Esophagus mucosa (tissue), 1 donor: ENCODE measurements around the gene ATP5PF. TPM values are rescaled to one million over a fixed set of nuclear protein-coding genes. Genes with fewer than 3 reads are reported as not detected.
"Not testable (repeated sequence)": the region's sequence is repeated elsewhere in the genome, so short reads cannot be mapped to it uniquely, and the experiment has no call there.

ENCODE experiments used
- ATAC-seq: fragments of 200-7000 bp; cut with Tn5 transposase; one replicate; pipeline ENCODE4 v1.9.1; 2020
- total RNA-seq: library from RNA; stranded (reverse); gene quantifications from one replicate; pipeline ENCODE4 v1.2.4, GENCODE V29; 2023
- donor health status: DM: yes; HTN: yes; CAD: no.

Gene ATP5PF, protein sequence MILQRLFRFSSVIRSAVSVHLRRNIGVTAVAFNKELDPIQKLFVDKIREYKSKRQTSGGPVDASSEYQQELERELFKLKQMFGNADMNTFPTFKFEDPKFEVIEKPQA
- 121 TPM for total RNA-seq

DNA sequence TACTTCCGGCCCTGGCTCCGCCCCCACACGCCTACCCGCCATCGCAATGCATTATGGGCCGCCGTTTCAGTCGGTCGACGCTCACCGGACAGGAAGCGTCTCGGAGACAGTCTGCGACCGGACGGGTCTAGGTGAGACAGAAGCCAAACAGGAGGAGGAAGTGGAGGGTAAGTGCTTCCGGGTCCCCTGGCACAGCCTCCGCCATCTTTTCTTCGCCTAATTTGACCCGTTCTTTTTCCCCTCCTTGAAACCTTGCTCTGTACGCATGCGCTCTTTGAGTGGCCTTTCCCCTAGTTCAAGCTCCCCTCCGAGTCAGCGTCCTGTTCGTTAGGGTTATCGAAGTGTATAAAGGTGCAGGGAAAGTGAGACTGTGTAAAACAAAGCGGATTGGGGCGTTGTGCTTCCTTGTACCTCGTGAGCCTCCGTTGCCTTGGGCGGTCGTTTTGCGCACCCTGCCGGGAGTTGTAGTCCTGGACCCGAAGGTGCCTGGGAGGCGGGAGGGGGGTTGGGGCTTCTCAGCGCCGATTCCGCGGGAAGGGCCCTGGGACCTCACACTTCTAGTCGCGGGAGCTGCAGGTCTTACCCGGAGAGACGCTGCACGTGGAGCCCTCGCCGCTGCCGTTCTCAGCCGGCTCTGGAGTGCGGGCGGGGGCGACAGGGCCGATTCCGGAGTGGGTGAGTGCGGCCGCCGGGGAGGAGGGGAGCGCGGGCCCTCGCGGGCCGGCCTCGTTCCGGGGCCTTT lies at the start of gene ATP5PF, which contains the start of gene GABPA:
ATP5PF (minus strand) TSS at position 1 of the 742 bp plus-strand sequence. CDS start 5,110 bp downstream, outside the sequence.
GABPA (plus strand) TSS at position 69 of the 742 bp plus-strand sequence. CDS start 6,627 bp downstream, outside the sequence.
- ATAC-seq: peak; percentile 99

DNA sequence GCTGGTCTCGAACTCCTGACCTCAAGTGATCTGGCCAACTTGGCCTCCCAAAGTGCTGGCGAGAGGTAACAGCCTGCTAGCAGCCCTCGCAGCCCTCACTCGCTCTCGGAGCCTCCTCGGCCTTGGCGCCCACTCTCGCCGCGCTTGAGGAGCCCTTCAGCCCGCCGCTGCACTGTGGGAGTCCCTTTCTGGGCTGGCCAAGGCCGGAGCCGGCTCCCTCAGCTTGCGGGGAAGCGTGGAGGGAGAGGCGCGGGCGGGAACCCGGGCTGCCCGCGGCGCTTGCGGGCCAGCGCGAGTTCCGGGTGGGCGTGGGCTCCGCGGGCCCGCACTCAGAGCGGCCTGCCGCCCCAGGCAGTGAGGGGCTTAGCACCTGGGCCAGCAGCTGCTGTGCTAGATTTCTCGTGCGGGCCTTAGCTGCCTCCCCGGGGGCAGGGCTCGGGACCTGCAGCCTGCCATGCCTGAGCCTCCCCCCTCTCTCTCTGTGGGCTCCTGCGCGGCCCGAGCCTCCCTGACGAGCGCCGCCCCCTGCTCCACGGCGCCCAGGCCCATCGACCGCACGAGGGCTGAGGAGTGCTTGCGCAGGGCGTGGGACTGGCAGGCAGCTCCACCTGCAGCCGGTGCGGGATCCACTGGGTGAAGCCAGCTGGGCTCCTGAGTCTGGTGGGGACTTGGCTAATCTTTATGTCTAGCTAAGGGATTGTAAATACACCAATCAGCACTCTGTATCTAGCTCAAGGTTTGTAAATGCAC lies 43.6 kb upstream of the ATP5PF start:
- not testable (repeated sequence) for ATAC-seq

DNA sequence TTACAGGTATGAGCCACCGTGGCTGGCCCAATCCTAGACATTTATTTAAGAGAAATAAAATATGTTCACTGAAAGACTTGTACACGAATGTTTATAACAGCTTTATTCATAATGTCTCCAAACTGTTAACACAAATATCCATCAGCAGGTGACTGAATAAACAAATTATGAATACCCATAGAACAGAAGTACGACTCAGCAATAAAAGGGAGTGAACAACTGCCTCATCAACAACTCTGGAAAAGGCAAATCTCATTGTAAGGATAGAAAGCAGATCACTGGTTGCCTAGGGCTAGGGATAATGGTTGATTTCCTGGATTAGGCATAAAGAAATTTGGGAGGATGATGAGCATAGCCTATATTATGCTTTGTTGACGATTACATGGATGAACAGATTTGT lies 41.7 kb upstream of the ATP5PF start:
- no peak for ATAC-seq

DNA sequence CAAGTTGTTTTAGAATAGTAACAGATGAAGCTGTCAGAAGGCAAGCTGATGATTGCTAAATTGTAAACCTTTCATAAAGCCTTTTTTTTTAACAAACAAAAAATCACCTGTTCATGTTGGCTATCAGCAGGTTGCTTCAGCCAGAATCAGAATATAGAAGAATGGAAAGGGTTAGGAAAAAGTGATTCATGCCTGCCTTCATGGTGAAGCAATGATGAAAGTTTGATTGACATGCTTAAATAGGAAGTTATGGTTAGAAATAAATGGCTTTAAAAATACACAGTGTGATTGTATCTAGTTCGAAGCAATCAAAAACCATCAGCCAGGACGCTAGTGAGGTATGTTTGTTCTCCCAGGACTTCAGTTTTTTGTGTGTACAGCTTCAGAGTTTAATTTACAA lies 38.0 kb upstream of the ATP5PF start:
- ATAC-seq: no peak

DNA sequence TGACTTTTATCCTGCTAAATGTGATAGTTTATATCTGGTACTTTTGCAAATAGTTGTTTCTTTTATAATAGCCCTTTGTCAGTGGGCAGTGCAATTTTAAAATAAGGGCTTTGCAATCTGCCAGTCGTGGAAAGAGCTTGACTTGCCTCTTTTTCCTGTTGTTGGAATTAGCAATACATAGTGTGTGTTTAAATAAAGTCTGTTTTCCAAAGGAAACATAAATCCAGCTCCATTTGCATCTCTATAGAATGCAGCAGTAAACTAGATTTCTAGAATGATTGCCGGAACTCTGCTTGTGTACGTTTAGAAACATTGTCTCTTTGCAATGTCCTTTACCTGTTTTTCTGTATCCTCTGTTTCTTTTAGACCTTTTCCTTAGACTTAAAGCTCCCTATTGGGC lies 33.2 kb upstream of the ATP5PF start:
- ATAC-seq: no peak

DNA sequence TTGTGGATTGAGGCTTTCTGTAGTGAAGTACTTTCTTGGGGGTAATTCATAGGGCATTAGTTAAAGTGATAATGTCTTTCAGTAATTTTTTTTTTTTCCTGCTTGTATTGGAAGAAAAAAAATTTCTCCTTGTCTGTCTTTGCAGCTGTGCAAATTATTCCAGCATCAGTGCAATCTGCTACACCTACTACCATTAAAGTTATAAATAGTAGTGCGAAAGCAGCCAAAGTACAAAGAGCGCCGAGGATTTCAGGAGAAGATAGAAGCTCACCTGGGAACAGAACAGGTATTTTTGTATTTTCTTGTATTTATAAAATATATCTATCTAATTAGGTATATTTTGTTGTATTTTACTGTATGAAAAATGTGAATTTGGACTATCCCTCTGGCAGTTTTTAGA lies 29.4 kb upstream of the ATP5PF start:
- ATAC-seq: no peak

DNA sequence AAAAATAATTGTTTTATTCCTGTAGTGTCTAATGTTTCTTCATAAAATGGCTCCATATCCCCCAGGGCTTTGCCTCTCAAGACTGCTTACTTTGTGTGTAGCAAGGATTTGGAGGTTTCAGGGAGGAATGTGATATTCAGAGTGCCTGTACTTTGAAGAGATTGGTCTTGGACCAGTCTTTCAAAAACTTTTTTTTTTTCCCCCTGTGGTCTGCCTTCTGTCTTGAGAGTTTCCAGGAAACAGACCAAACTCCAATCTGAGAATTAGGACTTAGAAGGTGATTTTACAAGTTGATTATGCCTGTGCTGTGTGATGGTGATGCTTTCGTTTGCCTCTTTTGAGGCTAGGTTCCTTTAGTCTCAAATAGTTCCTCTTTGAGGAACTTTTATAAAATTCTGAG lies 26.0 kb upstream of the ATP5PF start:
- no peak for ATAC-seq

DNA sequence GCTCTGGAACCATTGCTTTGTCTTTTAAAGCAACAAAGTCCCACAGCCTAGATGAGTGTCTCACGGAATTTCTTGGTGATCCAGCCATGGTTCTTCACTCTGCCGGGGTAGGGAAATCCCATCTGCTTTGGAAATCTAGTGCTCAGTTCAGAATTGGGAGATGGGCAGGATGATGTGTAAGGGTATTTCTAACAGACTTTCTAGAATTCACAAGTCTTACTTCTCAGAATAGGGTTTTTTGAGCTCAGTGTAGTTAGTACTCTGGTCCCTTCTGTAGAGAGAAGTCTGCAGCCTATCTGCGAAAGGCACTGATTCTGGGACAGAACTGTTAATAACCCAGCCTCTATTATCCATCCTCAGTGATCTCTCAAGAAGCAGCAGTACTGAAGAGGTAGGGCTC lies 25.4 kb upstream of the ATP5PF start:
- ATAC-seq: no peak

DNA sequence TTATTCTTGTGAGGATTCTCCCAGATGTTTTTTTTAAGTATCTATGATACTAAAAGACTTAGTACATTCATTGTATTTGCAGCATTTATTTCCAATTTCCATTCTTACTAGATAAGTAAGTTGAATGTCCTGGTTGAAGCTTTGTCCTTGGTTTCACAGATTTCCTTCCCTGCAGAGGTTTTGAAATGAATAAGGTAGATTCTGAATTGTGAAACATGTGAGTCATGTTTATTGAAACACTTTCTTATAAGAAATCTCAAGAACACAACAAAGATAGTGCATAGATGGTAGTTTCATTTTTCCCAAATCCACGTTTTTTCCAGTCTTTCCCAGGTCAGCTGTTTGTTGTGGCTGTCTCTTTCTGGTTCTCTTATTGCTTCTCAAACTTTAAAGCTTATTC lies 24.9 kb upstream of the ATP5PF start:
- ATAC-seq: no peak

DNA sequence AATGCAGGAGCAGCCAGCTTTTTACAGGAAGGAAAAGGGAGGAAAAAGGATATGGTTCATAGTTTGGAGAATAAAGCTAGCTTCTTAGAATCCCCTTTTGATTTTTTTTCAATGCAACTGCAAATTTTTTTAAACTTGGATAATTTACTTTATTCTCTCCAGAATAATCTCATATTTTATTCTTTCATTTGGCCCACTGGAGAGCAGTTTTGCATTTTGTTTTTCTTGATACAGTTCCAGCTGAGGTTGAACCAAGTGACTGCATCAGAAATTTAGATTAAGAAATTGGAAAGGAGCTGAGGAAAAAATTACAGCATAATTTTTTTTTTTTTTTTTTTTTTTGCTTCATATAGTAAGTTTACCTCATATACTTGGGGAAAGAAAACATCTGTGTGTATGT lies 22.8 kb upstream of the ATP5PF start:
- ATAC-seq: no peak

DNA sequence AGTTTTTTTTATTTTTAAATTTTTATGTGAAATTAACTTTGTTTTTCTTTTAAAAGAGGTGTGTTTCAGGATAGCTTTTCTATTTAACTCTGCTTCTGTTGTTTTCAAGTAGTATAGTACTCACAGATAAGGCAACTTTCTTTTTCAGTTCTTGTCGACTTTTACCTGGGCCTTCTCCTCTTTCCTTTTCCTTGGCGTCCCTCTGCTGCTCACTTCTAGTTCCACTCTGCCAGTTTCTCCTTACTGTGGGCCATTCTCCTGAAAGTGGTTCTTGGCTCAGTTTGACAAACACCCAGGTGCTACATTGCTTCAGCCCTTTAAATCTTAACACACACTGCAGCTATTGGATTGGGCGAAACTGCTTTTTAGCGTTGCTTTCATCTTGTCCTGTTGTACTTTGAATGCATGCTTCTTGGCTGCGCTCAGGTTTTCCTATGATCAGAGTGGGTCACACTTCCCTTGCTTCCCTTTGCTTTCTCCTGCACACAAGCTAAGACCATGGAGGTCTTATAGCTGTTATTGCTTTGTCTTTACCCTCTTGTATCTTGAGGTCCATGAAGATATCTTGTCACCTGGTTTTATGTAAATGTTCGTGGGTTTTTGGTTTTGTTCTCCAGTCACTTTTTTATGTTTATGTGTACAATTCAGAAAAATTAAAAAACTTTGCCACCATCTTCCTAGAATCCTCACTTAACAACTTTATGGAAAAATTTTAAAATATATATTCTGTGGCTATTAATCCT lies 21.7 kb upstream of the ATP5PF start:
- ATAC-seq: no peak

DNA sequence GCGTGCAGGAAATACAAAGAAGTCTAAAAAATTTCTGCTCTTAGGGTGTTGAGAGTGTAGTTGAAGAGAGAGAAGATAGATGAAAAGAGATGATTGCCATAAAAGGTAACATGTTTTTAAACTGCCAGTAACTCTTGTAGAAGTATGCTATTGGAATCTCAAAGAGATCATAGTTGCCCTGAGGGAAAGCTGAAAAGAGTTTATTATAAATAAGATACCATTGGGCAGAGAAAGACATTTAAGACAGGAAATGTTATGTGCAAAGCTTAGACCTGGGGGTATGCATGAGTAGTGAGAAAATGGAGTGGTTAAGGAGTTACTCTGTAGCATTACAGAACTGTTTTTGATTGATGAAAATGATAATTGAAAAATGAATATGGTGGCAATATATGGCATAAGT lies 17.7 kb upstream of the ATP5PF start:
- ATAC-seq: no peak

DNA sequence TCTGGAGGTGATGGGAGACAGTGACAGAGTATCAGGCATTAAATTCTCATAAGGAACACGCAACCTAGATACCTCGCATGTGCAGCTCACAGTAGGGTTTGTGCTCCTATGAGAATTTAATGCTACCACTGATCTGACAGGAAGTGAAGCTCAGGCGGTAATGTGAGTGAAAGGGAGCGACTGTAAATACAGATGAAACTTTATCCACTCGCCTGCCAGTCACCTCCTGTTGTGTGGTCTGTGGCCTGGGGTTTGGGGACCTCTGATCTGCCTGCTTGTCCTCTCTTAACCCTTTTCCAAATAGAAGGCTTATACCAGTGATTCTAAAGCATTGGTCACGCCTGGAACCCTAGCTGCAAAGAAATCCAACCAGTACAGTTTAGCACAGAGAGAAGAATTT lies 15.4 kb upstream of the ATP5PF start:
- ATAC-seq: no peak

DNA sequence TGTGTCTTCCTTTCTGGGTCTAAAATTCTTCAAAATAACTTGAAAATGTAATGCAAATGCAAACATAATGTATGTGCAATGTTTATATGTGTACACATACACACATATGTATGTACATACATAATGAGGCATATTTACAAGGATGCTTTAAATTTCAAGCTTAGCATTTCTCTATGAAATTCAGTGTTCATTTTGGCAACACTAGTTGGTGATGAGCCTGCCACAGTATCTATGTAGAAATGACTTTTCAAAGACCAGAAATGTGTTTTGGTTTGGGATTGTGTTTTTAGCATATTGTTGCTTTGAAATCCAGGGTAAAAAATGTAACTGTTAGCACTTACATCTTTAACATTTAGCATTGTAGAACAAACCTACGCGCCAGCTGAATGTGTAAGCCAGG lies 10.2 kb upstream of the ATP5PF start:
- ATAC-seq: no peak

DNA sequence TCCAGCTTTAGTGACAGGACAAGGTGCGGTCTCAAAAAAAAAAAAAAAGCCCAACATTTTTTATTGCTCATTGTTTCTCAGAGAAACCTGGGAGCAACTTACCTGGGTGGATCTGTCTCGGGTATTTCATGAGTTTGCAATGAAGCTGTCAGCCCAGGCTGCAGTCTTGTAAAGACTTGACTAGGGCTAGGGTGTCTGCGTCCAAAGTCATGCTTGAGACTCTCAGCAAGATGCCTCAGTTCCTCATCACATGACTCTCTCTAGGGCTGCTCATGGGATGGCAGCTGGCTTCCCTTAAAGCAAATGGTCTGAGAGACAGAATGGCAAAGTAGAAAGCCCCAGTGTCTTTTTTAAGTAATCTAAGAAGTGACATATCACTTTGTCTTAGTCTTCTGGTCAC lies 8.2 kb upstream of the ATP5PF start:
- peak; percentile 97 for ATAC-seq

DNA sequence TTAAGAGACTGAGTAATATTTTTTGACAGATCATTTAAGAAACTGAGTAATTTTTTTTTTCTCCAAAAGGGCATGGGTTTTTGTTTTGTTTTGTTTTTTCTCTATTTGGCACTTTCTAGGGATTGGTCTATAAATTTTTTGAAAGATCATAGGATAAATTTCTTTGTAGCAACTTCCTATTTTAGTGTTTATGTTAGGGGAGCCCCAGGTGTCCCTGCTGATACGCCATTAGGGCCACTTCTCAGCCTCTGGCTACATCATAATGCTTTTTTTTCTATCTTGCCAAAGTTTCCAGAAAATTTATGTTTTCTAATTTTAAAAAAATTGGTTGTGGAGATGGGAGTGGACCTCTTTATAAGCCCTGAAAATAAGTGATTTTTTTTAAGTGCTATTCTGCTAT lies 2.7 kb upstream of the ATP5PF start:
- ATAC-seq: no peak

DNA sequence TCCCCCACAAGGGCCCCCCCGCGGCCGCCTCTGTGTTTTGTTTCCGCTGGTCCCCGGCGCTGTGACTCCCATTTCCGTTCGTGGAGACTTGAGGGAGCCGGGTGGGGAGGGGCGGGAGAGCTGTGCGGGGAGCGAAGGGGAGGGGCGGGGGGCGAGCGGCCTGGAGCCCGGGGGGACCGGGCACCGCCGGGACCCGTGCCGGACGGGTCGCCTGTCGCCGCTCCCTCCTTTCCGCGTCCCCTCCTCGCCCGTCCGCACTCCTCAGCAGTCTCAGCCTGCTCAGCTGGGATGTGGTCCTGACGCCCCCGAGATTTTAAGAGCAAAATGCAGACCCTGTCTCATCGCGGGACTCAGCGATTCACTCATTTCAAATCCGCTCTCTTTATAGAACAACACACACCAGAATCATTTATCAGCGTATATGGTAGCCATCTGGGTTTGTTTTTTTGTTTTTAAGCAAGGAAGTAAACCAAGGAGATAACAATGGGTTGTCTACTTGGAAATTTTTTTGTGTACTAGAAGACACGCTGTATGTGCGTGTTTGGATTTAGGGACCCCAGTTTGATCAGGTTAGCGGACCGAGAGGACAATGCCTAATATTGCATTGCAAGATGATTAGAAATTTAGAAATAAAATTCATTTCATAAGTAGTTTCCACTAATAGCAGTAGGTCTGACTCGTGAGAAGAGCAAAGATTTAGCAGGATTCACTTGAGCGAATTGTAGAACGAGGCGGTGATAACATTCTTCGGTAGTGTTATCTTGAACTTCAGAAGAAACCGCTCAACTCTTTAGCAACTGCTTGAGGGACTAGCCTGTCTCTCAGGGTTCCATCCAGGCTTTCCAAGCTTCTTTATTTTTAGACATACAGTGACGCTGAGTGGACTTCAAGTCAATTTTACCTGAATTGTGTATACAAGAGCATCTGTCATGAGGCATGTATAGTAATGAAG lies 1.2 kb upstream of the ATP5PF start:
- ATAC-seq: peak; percentile 1

DNA sequence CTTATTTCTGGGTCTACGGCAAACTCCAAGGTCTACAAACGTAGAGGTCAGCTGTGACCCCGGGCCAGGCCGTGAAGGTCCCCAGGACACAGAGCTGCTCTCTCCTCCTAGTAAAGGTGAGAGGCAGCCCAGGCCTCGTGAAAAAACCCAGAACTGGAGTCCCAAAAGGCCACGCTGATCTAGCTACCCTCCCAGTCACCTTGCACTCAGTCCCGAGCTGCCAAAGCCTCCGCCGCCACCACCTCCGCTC lies 125 bp downstream of the ATP5PF start:
- no peak for ATAC-seq

DNA sequence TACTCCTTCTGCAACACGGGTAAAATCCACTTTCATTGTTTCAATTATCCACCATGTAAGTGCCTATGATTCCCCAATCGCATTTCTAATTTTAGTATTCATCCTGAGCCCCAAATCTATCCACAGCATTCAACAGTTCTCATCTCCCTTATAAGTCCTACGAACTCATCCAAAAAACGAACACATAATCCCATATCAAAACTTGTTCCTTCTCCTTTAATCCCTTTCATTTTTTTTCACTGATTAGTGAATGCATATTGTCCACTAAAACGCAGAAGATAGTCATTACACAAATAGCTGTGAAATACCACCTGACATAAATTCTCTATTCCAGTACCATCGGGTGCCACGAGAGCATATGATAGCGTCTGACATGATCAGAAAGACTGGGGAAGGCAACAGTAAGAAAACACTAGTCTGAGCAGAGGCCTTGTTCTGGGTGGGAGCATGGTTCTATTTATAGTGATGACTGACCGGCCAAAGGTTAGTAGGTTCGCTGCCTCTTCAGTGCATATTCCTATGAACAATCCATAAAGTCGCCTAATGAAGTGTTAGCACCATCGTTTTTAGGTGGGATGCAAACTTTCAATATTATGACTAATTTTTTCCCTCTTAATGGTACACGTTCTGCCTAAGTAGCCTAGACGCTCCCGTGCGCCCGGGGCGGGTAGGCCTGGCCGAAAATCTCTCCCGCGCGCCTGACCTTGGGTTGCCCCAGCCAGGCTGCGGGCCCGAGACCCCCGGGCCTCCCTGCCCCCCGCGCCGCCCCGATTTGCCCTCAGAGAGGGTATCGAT lies 648 bp downstream of the ATP5PF start:
- peak; percentile 32 for ATAC-seq

DNA sequence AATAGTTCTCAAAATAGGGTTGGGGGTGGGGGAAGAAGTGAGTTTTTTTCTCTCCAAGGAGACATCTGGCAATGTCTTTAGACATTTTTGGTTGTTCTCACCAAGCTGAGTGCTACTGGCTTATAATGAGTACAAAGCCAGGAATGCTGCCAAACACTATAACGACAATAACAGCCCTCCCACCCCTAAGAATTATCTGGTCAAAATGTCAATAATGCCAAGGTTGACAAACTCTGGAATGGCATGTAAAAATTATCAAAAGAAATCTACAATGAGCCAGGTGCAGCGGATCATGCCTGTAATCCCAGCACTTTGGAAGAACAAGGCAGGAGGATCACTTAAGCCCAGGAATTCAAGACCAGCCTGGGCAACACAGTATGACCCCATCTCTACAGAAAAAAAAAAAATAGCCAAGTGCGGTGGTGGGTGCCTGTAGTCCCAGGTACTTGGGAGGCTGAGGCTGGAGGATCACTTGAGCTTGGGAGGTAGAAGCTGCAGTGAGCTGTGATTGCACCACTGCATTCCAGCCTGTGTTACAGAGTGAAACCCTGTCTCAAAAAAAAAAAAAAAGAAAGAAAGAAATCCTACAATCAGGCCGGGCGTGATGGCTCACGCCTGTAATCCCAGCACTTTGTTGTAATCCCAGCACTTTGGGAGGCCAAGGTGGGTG lies 2.5 kb downstream of the ATP5PF start:
- no peak for ATAC-seq

DNA sequence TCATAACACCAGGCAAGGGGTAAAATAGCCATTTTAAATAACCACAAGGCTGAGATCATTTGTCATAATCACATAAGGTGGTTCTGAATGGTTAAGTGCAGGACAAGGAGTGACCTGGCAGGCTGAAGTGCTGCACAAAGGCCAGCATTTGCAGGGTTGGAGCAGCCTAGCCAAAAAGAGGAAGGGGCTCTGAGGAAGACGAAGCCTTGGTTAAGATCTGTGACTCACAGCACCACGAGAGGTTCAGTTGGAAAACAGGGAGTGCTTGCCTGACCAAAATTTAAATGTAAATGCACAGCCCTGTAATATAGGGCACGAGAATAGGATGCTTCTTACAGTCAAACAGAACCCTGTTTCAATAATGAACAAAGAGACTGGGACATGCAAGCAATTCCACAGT lies 12.1 kb downstream of the ATP5PF start:
- no peak for ATAC-seq
